HCT116 (cell line): Measurements from ENCODE around the gene SNTG2. TPM values are rescaled to one million over a fixed set of nuclear protein-coding genes. Genes with fewer than 3 reads are reported as not detected.

Experiments
- ATAC-seq: fragments of 200-7000 bp; cut with Tn5 transposase; 2 replicates; pipeline ENCODE4 v1.9.1; 2020; ENCODE audit warnings: mild to moderate bottlenecking, moderate library complexity
- BruUV-seq: library from RNA; stranded (reverse); fragments of 400-500 nt; replicated peaks from 2 replicates; lab custom pipeline; 2021; lab: Mats Ljungman, UMichigan
- CTCF ChIA-PET: fragments of 300-600 bp; sonication (Branson Sonifier 250); formaldehyde crosslinking; loops from one replicate; lab custom pipeline; 2021; ENCODE audit warnings: antibody characterized with exemption; lab: Charles Lee
- POLR2A ChIA-PET: fragments of 300-600, 350-600 bp; sonication (Branson Sonifier 250); formaldehyde crosslinking; loops from one replicate; lab custom pipeline; 2021; ENCODE audit warnings: antibody characterized with exemption; lab: Charles Lee
- RAD21 ChIA-PET, 2 experiments: fragments of 300-600 bp; sonication (Branson Sonifier 250); formaldehyde crosslinking; loops; one replicate each; lab custom pipeline; 2023; ENCODE audit warnings: low total read pairs in 2 of 2; ENCODE audit not compliant: uncharacterized antibody in 2 of 2, unreplicated experiment in 2 of 2, low non-redundant PET in 1 of 2; lab: Charles Lee
- DNase-seq: peaks from one replicate; pipeline ENCODE4 v3.0.0-alpha.2; 2010; ENCODE audit warnings: low read depth, low spot score
- H2AFZ ChIP-seq: fragments of 200-600 bp; shearing (Covaris generic), sonication (generic); 2 replicates; pipeline ENCODE4 v1.6.1; 2017; ENCODE audit warnings: low read depth, mixed run types, mixed read lengths, antibody characterized with exemption, low read length; ENCODE audit not compliant: poor library complexity, severe bottlenecking
- H3K27ac ChIP-seq: 2 replicates; pipeline ENCODE4 v1.5.1; 2012; ENCODE audit warnings: low read depth, low read length
- H3K27me3 ChIP-seq: fragments of 200-600 bp; sonication (generic); 2 replicates; pipeline ENCODE4 v1.6.1; 2016; ENCODE audit warnings: mixed run types, low read length, mixed read lengths; ENCODE audit not compliant: insufficient read depth
- H3K36me3 ChIP-seq, 2 experiments: fragments of 200-500 bp in 1 of 2; fragments of 200-600 bp in 1 of 2; sonication (Bioruptor generic) in 1 of 2; sonication (generic) in 1 of 2; 2 replicates each; pipeline versions ENCODE4 v1.5.1 to v1.6.1; 2014 to 2016; ENCODE audit warnings: low read length in 2 of 2, inconsistent platforms in 1 of 2, mixed read lengths in 1 of 2, mixed run types in 1 of 2; ENCODE audit not compliant: insufficient read depth in 2 of 2, control insufficient read depth in 1 of 2
- H3K4me1 ChIP-seq, 2 experiments: fragments of 200-600 bp in 1 of 2; sonication (generic) in 1 of 2; 2 replicates each; pipeline versions ENCODE4 v1.5.1 to v1.6.1; 2012 to 2017; ENCODE audit warnings: low read length in 2 of 2, inconsistent platforms in 1 of 2, mild to moderate bottlenecking in 1 of 2, mixed read lengths in 1 of 2, mixed run types in 1 of 2, moderate library complexity in 1 of 2; ENCODE audit not compliant: insufficient read depth in 2 of 2, control insufficient read depth in 1 of 2
- H3K4me2 ChIP-seq: fragments of 200-600 bp; sonication (generic); 2 replicates; pipeline ENCODE4 v1.6.1; 2017; ENCODE audit warnings: mixed run types, low read length, mixed read lengths
- H3K4me3 ChIP-seq, 2 experiments: fragments of 200-600 bp in 1 of 2; sonication (generic) in 1 of 2; replicated peaks in 1 of 2; 2 replicates each; pipeline ENCODE4 v1.5.1; 2011 to 2016; ENCODE audit warnings: low read length in 2 of 2, control low read depth in 1 of 2, low read depth in 1 of 2, mild to moderate bottlenecking in 1 of 2, mixed read lengths in 1 of 2, mixed run types in 1 of 2
- H3K79me2 ChIP-seq: fragments of 200-600 bp; sonication (generic); 2 replicates; pipeline ENCODE4 v1.6.1; 2017; ENCODE audit warnings: mild to moderate bottlenecking, mixed run types, low read length, moderate library complexity, mixed read lengths; ENCODE audit not compliant: insufficient read depth
- H3K9ac ChIP-seq: fragments of 200-600 bp; sonication (generic); 2 replicates; pipeline ENCODE4 v1.6.1; 2016; ENCODE audit warnings: low read length, mixed read lengths
- H3K9me2 ChIP-seq: fragments of 200-600 bp; sonication (generic), shearing (Covaris generic); 2 replicates; pipeline ENCODE4 v1.6.1; 2017; ENCODE audit warnings: mixed run types, mild to moderate bottlenecking, moderate library complexity; ENCODE audit not compliant: insufficient read depth
- H3K9me3 ChIP-seq, 2 experiments: fragments of 200-500 bp in 1 of 2; fragments of 200-600 bp in 1 of 2; sonication (Bioruptor generic) in 1 of 2; sonication (generic) in 1 of 2; 2 replicates each; pipeline ENCODE4 v1.6.1; 2014 to 2017; ENCODE audit warnings: low read length in 2 of 2, mixed read lengths in 2 of 2, inconsistent platforms in 1 of 2, low read depth in 1 of 2, mild to moderate bottlenecking in 1 of 2, mixed run types in 1 of 2, moderate library complexity in 1 of 2; ENCODE audit not compliant: control insufficient read depth in 1 of 2, insufficient read depth in 1 of 2
- H4K20me1 ChIP-seq: fragments of 200-600 bp; sonication (generic), shearing (Covaris generic); 2 replicates; pipeline ENCODE4 v1.6.1; 2017; ENCODE audit warnings: mixed run types, mild to moderate bottlenecking, moderate library complexity; ENCODE audit not compliant: insufficient read depth
- ATF3 ChIP-seq: IDR thresholded peaks from 2 replicates; pipeline ENCODE4 v1.6.1; 2012
- CEBPB ChIP-seq: IDR thresholded peaks from 2 replicates; pipeline ENCODE4 v1.6.1; 2012; ENCODE audit warnings: low read depth
- EGR1 ChIP-seq: IDR thresholded peaks from 2 replicates; pipeline ENCODE4 v1.6.1; 2012; ENCODE audit warnings: low read depth
- ELF1 ChIP-seq: IDR thresholded peaks from 2 replicates; pipeline ENCODE4 v1.6.1; 2012; ENCODE audit warnings: low read depth, borderline replicate concordance
- EZH2 ChIP-seq: fragments of 200-600 bp; sonication (generic); IDR thresholded peaks from 2 replicates; pipeline ENCODE4 v1.6.1; 2017; ENCODE audit warnings: antibody characterized with exemption, mixed run types
- JUND ChIP-seq: IDR thresholded peaks from 2 replicates; pipeline ENCODE4 v1.6.1; 2012
- POLR2A ChIP-seq: IDR thresholded peaks from 2 replicates; pipeline ENCODE4 v1.7.0; 2011; ENCODE audit warnings: borderline replicate concordance; ENCODE audit not compliant: insufficient read depth, insufficient read length; ENCODE audit errors: extremely low read depth
- POLR2AphosphoS5 ChIP-seq: IDR thresholded peaks from 2 replicates; pipeline ENCODE4 v1.6.1; 2011; ENCODE audit warnings: mild to moderate bottlenecking, low read depth, low read length, moderate library complexity
- SP1 ChIP-seq: IDR thresholded peaks from 2 replicates; pipeline ENCODE4 v1.6.1; 2012; ENCODE audit warnings: low read depth
- YY1 ChIP-seq: IDR thresholded peaks from 2 replicates; pipeline ENCODE4 v1.6.1; 2011; ENCODE audit warnings: low read length, low read depth, moderate library complexity, mild to moderate bottlenecking; ENCODE audit not compliant: insufficient replicate concordance; ENCODE audit errors: extremely low read depth
- ZFX ChIP-seq: fragments of 450-650 bp; IDR thresholded peaks from 2 replicates; pipeline ENCODE4 v1.6.1; 2017
- ZNF274 ChIP-seq: fragments of 200-500 bp; sonication (Bioruptor generic); IDR thresholded peaks from 2 replicates; pipeline ENCODE4 v1.6.1; 2014; ENCODE audit warnings: mild to moderate bottlenecking, low read depth, low read length, inconsistent platforms
- intact Hi-C: fragments of 100-400 bp; cut with micrococcal nuclease; formaldehyde crosslinking; loops from 2 replicates; pipeline ENCODE4 v1.10.0; 2022
- total RNA-seq: library from RNA; stranded (reverse); gene quantifications from one replicate; pipeline ENCODE4 v1.2.1, GENCODE V29; 2021; ENCODE audit not compliant: unreplicated experiment
- TF ChIP-seq, protein P1 (sequence below): IDR thresholded peaks from 2 replicates; pipeline ENCODE4 v1.6.1; 2012

Gene SNTG2
- total RNA-seq, 1 experiment from 2014 or later = not detected

- H3K9me2 ChIP-seq = no peaks in the 10 kb centered on the region
- peaks cover 34% of the 10 kb centered on the region; the same call in 1 of the 2 replicates for H3K27me3 ChIP-seq
- intact Hi-C loops = no loop called here
- H3K79me2 ChIP-seq = no peaks in the 10 kb centered on the region
- RAD21 ChIA-PET = no interaction called here
- no peak overlapping the region for H3K27ac ChIP-seq
- BruUV-seq = no TSS peak
- POLR2A ChIA-PET = no interaction called here
- H4K20me1 ChIP-seq = no peaks in the 10 kb centered on the region
- DNase-seq (no peak), ATAC-seq (no peak)
- CTCF ChIA-PET = no interaction called here
- H2AFZ ChIP-seq = no peak overlapping the region
- no peak overlapping the region for H3K4me3 ChIP-seq
- no peak for TF ChIP-seq ATF3
- TF ChIP-seq EGR1 = no peak
- TF ChIP-seq EZH2 = no peak
- TF ChIP-seq JUND = no peak
- TF ChIP-seq ZNF274 = no peak
- TF ChIP-seq ELF1 = no peak
- TF ChIP-seq SP1 = no peak
- no peak for TF ChIP-seq POLR2AphosphoS5
- no peak for TF ChIP-seq POLR2A
- H3K4me1 ChIP-seq = no peaks in the 10 kb centered on the region
- H3K36me3 ChIP-seq = no peaks in the 10 kb centered on the region
- no peaks in the 10 kb centered on the region for H3K9me3 ChIP-seq
- no peak overlapping the region for H3K4me2 ChIP-seq
- H3K9ac ChIP-seq = no peak overlapping the region
Observed at GRCh38 chr2:1306014-1306686, 355.5 kb downstream of the SNTG2 start.

- DNase-seq (no peak), ATAC-seq (0 out of 2 replicates have a peak, but pooled peaks have one; percentile 25)
- no peaks in the 10 kb centered on the region for H3K36me3 ChIP-seq
- H3K27ac ChIP-seq = no peak overlapping the region
- H2AFZ ChIP-seq = no peak overlapping the region
- no peaks in the 10 kb centered on the region for H3K4me1 ChIP-seq
- H3K4me2 ChIP-seq = no peak overlapping the region
- no peaks in the 10 kb centered on the region for H3K79me2 ChIP-seq
- ChIA-PET POLR2A (no interaction called here), RAD21 (no interaction called here), CTCF (no interaction called here)
- BruUV-seq = no TSS peak
- no peaks in the 10 kb centered on the region for H4K20me1 ChIP-seq
- no peak overlapping the region for H3K9ac ChIP-seq
- peaks cover 31% of the 10 kb centered on the region; the same call in 1 of the 2 replicates for H3K27me3 ChIP-seq
- H3K9me3 ChIP-seq = no peaks in the 10 kb centered on the region
- H3K9me2 ChIP-seq = no peaks in the 10 kb centered on the region
- intact Hi-C loops = no loop called here
- TF ChIP-seq ELF1 (no peak), ZFX (no peak), SP1 (no peak), ZNF274 (no peak), YY1 (no peak), POLR2A (no peak), JUND (no peak), CEBPB (no peak), EGR1 (no peak)
- TF ChIP-seq, protein P1, sequence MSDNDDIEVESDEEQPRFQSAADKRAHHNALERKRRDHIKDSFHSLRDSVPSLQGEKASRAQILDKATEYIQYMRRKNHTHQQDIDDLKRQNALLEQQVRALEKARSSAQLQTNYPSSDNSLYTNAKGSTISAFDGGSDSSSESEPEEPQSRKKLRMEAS = no peak
- no peak overlapping the region for H3K4me3 ChIP-seq
Observed at GRCh38 chr2:1306687-1307516, 356.3 kb downstream of the SNTG2 start.
